Uterus (tissue), 4 donors: ENCODE measurements around the gene NOC4L. TPM values are rescaled to one million over a fixed set of nuclear protein-coding genes. Genes with fewer than 3 reads are reported as not detected.

Experiments used
- DNase-seq, 2 donors: peaks; one replicate each; pipeline ENCODE4 v3.0.0-alpha.2; 2019 to 2020
- H3K27ac ChIP-seq, 2 donors: fragments of 200-600 bp; sonication (generic); 1 replicate in 1 of 2; 2 replicates in 1 of 2; pipeline ENCODE4 v1.5.1; 2016 to 2018
- H3K27me3 ChIP-seq, 2 donors: fragments of 200-600 bp; sonication (generic); one replicate each; pipeline ENCODE4 v1.5.1; 2018 to 2019; ENCODE audit warnings: control low read depth in 1 of 2
- H3K36me3 ChIP-seq, 2 donors: fragments of 200-600 bp; sonication (generic); one replicate each; pipeline ENCODE4 v1.5.1; 2019; ENCODE audit warnings: control low read depth in 1 of 2
- H3K4me1 ChIP-seq, 2 donors: fragments of 200-600 bp; sonication (generic); one replicate each; pipeline ENCODE4 v1.5.1; 2018 to 2019; ENCODE audit warnings: control low read depth in 1 of 2
- H3K4me3 ChIP-seq, 2 donors: fragments of 200-600 bp; sonication (generic); 1 replicate in 1 of 2; 2 replicates in 1 of 2; pipeline ENCODE4 v1.5.1; 2018 to 2019; ENCODE audit warnings: mild to moderate bottlenecking in 1 of 2
- H3K9me3 ChIP-seq, 2 donors: fragments of 200-600 bp; sonication (generic); one replicate each; pipeline ENCODE4 v1.5.1; 2019; ENCODE audit warnings: control low read depth in 1 of 2
- CTCF ChIP-seq, 4 experiments: fragments of 200-600 bp in 2 of 4; fragments of 450-650 bp in 2 of 4; sonication (generic) in 2 of 4; IDR thresholded peaks; one replicate each; pipeline ENCODE4 v1.5.1; 2016 to 2019; ENCODE audit warnings: antibody characterized with exemption in 4 of 4, mild to moderate bottlenecking in 2 of 4, moderate library complexity in 1 of 4
- POLR2A ChIP-seq, 2 donors: fragments of 450-650 bp; IDR thresholded peaks; one replicate each; pipeline ENCODE4 v1.6.1; 2016; ENCODE audit warnings: antibody characterized with exemption in 2 of 2, mild to moderate bottlenecking in 1 of 2, moderate library complexity in 1 of 2
- intact Hi-C: fragments of 100-400 bp; cut with DNase I; formaldehyde crosslinking; loops from one replicate; pipeline ENCODE4 v1.15.1; 2023; ENCODE audit warnings: low total_unique reads
- total RNA-seq, 4 donors: library from RNA; depleted of rRNA in 3 of 4; stranded (reverse); fragments of >200 nt in 3 of 4; gene quantifications; one replicate each; pipeline versions ENCODE4 v1.1.0 to v1.2.4, GENCODE V29; 2014 to 2023
- donor health status: DM: yes; HTN: yes; CAD: no.

NOC4L gene
- total RNA-seq, 4 donors from 2014 or later, result 9.4 to 15.4 TPM; not detected in 2

- TF ChIP-seq CTCF (IDR thresholded peaks at IDR 0.05), result no peak
- no peak for TF ChIP-seq POLR2A (IDR thresholded peaks at IDR 0.05)
- intact Hi-C loops, result no loop called here
- no peaks in the 10 kb centered on the region for H3K4me1 ChIP-seq
- DNase-seq, result no peak
- H3K27me3 ChIP-seq, result peaks cover 0 to 21% of the 10 kb centered on the region in 2 donors
- H3K9me3 ChIP-seq, result no peaks in the 10 kb centered on the region
- no peak overlapping the region for H3K27ac ChIP-seq
- H3K36me3 ChIP-seq, result no peaks in the 10 kb centered on the region
- H3K4me3 ChIP-seq, result no peak overlapping the region
Observed at GRCh38 chr12:132181570-132182200, 37.4 kb downstream of the NOC4L start.

- TF ChIP-seq POLR2A (IDR thresholded peaks at IDR 0.05), result no peak
- Histone ChIP-seq H3K9me3 (no peaks in the 10 kb centered on the region), H3K36me3 (no peaks in the 10 kb centered on the region), H3K4me3 (no peak overlapping the region), H3K4me1 (no peaks in the 10 kb centered on the region), H3K27ac (no peak overlapping the region), H3K27me3 (peaks cover 0 to 16% of the 10 kb centered on the region in 2 donors)
- intact Hi-C loops, result no loop called here
- DNase-seq, result no peak
Observed at GRCh38 chr12:132182206-132182710, 38.0 kb downstream of the NOC4L start.

- H3K27ac ChIP-seq, result no peak overlapping the region
- no peak overlapping the region for H3K4me3 ChIP-seq
- no peaks in the 10 kb centered on the region for H3K4me1 ChIP-seq
- H3K9me3 ChIP-seq, result no peaks in the 10 kb centered on the region
- peaks cover 0 to 10% of the 10 kb centered on the region in 2 donors for H3K27me3 ChIP-seq
- DNase-seq, result no peak
- no peaks in the 10 kb centered on the region for H3K36me3 ChIP-seq
- intact Hi-C loops, result no loop called here
- TF ChIP-seq POLR2A (IDR thresholded peaks at IDR 0.05) (no peak), CTCF (IDR thresholded peaks at IDR 0.05) (no peak)
Observed at GRCh38 chr12:132182711-132183365, 38.6 kb downstream of the NOC4L start.

GRCh38 chr12:132185705-132186104 lies 41.4 kb downstream of the NOC4L start:
- TF ChIP-seq POLR2A (IDR thresholded peaks at IDR 0.05) (no peak), CTCF (IDR thresholded peaks at IDR 0.05) (no peak)
- Histone ChIP-seq H3K4me3 (no peak overlapping the region), H3K27me3 (no peaks in the 10 kb centered on the region), H3K9me3 (no peaks in the 10 kb centered on the region), H3K4me1 (peaks cover 0 to 12% of the 10 kb centered on the region in 2 donors), H3K36me3 (no peaks in the 10 kb centered on the region), H3K27ac (no peak overlapping the region)
- intact Hi-C loops, result no loop called here
- no peak for DNase-seq

- Histone ChIP-seq H3K4me3 (no peak overlapping the region), H3K27me3 (no peaks in the 10 kb centered on the region), H3K4me1 (peaks cover 0 to 15% of the 10 kb centered on the region in 2 donors), H3K36me3 (no peaks in the 10 kb centered on the region), H3K9me3 (no peaks in the 10 kb centered on the region), H3K27ac (no peak overlapping the region)
- no peak for TF ChIP-seq CTCF (IDR thresholded peaks at IDR 0.05)
- no peak for TF ChIP-seq POLR2A (IDR thresholded peaks at IDR 0.05)
- DNase-seq, result no peak
- intact Hi-C loops, result no loop called here
Observed at GRCh38 chr12:132186208-132186856, 42.1 kb downstream of the NOC4L start.
